Measurements from ENCODE around the gene FMN1. TPM values are rescaled to one million over a fixed set of nuclear protein-coding genes. Genes with fewer than 3 reads are reported as not detected.

The FMN1 gene
- total and polyA plus RNA-seq, 8 donors = 1.9 to 10.2 (median 3.0) TPM

GRCh38 chr15:33096134-33096533 lies 98.4 kb downstream of the FMN1 start:
- 73 to 80% methylated on average over 3 of the region's 3 CpGs for WGBS, 2 donors
- H3K36me3 ChIP-seq = no peaks in the 10 kb centered on the region

DNA sequence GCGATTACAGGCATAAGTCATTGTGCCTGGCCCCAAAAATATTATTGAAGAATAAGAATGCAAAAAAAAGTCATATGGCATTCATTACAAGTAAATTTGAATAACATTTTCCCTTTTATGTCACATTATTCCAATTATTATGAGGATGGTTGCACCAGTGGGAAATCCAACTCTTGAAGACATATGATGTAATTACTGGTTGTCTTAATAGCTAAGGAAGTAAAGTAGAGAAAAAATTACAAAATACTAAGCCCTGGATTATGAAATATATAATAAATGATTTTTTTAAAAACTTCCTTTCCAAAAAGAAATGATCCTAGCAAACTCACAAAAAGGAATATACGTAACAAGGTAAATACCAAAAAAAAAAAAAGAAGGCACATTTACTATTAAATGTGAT lies 98.9 kb downstream of the FMN1 start:
- intact Hi-C loops (cut with DNase I) = no loop called here
- no peak for TF ChIP-seq CTCF (IDR thresholded peaks at IDR 0.05)
- H3K4me3 ChIP-seq = no peak overlapping the region
- no peaks in the 10 kb centered on the region for H3K27me3 ChIP-seq
- no peak for DNase-seq
- H3K4me1 ChIP-seq = no peaks in the 10 kb centered on the region
- H3K36me3 ChIP-seq = no peaks in the 10 kb centered on the region
- no peak for ATAC-seq
- FAIRE-seq = no peak
- H3K27ac ChIP-seq = no peak overlapping the region
- 73 to 74% methylated on average over 2 of the region's 2 CpGs for WGBS, 2 donors
- H3K9me3 ChIP-seq = no peaks in the 10 kb centered on the region

More at GRCh38 chr15:33096134-33096533, 98.4 kb downstream of the FMN1 start:
- ATAC-seq (no peak), FAIRE-seq (no peak), DNase-seq (no peak)
- H3K27me3 ChIP-seq = no peaks in the 10 kb centered on the region
- no peak for TF ChIP-seq CTCF (IDR thresholded peaks at IDR 0.05)
- H3K4me1 ChIP-seq = no peaks in the 10 kb centered on the region
- intact Hi-C loops (cut with DNase I) = no loop called here
- H3K4me3 ChIP-seq = no peak overlapping the region
- H3K27ac ChIP-seq = no peak overlapping the region
- no peaks in the 10 kb centered on the region for H3K9me3 ChIP-seq

GRCh38 chr15:33094336-33094735 lies 100.2 kb downstream of the FMN1 start:
- intact Hi-C loops (cut with DNase I) = no loop called here
- FAIRE-seq (no peak), DNase-seq (no peak), ATAC-seq (no peak)
- H3K36me3 ChIP-seq = no peaks in the 10 kb centered on the region
- no peak overlapping the region for H3K4me3 ChIP-seq
- H3K27me3 ChIP-seq = no peaks in the 10 kb centered on the region
- TF ChIP-seq CTCF (IDR thresholded peaks at IDR 0.05) = no peak
- H3K27ac ChIP-seq = no peak overlapping the region
- 41 to 44% methylated on average over 2 of the region's 2 CpGs for WGBS, 2 donors
- H3K4me1 ChIP-seq = no peaks in the 10 kb centered on the region
- H3K9me3 ChIP-seq = no peaks in the 10 kb centered on the region

- no peak overlapping the region for H3K27ac ChIP-seq
- TF ChIP-seq CTCF (IDR thresholded peaks at IDR 0.05) = no peak
- ATAC-seq (peak in 1 of 4 donors; percentile 27), FAIRE-seq (no peak), DNase-seq (no peak)
- 34 to 65% methylated on average over 2 of the region's 2 CpGs for WGBS, 2 donors
- intact Hi-C loops (cut with DNase I) = no loop called here
- H3K4me1 ChIP-seq = no peaks in the 10 kb centered on the region
- no peaks in the 10 kb centered on the region for H3K27me3 ChIP-seq
- no peaks in the 10 kb centered on the region for H3K36me3 ChIP-seq
- no peaks in the 10 kb centered on the region for H3K9me3 ChIP-seq
- no peak overlapping the region for H3K4me3 ChIP-seq
Measured at GRCh38 chr15:33093222-33093621, 101.3 kb downstream of the FMN1 start.

GRCh38 chr15:33091983-33092693 lies 102.4 kb downstream of the FMN1 start:
- Histone ChIP-seq H3K27me3 (no peaks in the 10 kb centered on the region), H3K36me3 (no peaks in the 10 kb centered on the region), H3K9me3 (no peaks in the 10 kb centered on the region), H3K27ac (no peak overlapping the region), H3K4me3 (no peak overlapping the region), H3K4me1 (no peaks in the 10 kb centered on the region)
- 65 to 67% methylated on average over 15 of the region's 15 CpGs for WGBS, 2 donors
- DNase-seq = no peak
- intact Hi-C loops (cut with DNase I) = no loop called here
- no peak for FAIRE-seq
- TF ChIP-seq CTCF (IDR thresholded peaks at IDR 0.05) = no peak
- ATAC-seq = no peak
